ENCODE measurements around the gene SLC28A2. TPM values are rescaled to one million over a fixed set of nuclear protein-coding genes. Genes with fewer than 3 reads are reported as not detected.

SLC28A2 gene
- total RNA-seq, 1 experiment from 2014 or later, result not detected

DNA sequence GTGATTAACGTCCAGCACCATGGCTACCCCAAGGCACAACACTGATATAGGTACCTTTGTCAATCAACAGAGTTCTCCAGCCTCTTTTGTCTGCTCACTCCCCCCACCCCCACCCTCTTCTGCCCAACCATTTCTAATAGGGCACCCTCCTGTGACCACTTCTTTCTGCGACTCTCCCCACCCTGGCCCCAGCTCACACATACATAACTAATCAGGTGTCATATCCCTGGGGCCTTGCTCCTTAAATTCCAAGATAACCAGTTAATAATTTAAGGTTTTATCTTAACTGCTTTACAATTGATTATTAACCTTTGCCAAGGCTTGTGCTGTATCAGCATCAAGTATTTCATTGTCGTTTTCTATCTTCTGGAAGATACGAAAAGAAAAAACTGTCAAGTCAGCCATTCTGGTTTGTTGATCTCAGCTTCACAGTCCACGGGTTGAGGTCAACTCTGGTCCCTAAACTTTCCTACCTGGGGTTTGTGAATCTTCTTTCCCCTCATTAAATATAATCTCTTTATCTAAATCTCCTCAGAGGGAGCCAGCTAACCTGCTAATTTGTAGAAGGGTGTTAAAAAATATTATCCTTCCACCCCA, 27.3 kb upstream of the SLC28A2 start:
- no peak overlapping the region for H2BK12ac ChIP-seq (ENCODE audit: insufficient read length, low read depth, low read length)
- no peaks in the 10 kb centered on the region for H3K27me3 ChIP-seq (ENCODE audit: insufficient read depth, low read length)
- no CpG with 5 or more reads among the region's 5 CpGs for WGBS (ENCODE audit: extremely low coverage, insufficient read length, low lambda C conversion rate)
- H3T11ph ChIP-seq (ENCODE audit: low read length), result no peak overlapping the region
- H4K8ac ChIP-seq (replicated peaks; ENCODE audit: insufficient read length, low read depth, low read length), result no peak overlapping the region
- H3K23ac ChIP-seq (ENCODE audit: insufficient read length, low read depth, low read length), result no peak overlapping the region
- no peak overlapping the region for H4K5ac ChIP-seq (ENCODE audit: insufficient read length, low read depth, low read length)
- Mint-ChIP-seq H3K27me3 (ENCODE audit: low read depth) (peaks cover 11% of the 10 kb centered on the region), H3K36me3 (ENCODE audit: insufficient read depth in 1 of 3, low read depth in 3 of 3) (no peaks in the 10 kb centered on the region), H3K4me1 (0 out of 4 replicates have a peak, but pooled peaks cover 0 to 3% of the 10 kb centered on the region in 2 experiments), H3K4me3 (no peak overlapping the region), H3K9me3 (peaks cover 0 to 3% of the 10 kb centered on the region in 2 experiments; a peak in 1 of 5 replicates), H3K27ac (no peak overlapping the region; a peak in 1 of 7 replicates)
- H3K4me1 ChIP-seq (ENCODE audit: insufficient read depth, low read length), result no peaks in the 10 kb centered on the region
- no peak overlapping the region for H2AFZ ChIP-seq (ENCODE audit: low read length)
- H3K56ac ChIP-seq (ENCODE audit: insufficient read length, low read depth, low read length), result no peak overlapping the region
- no peaks in the 10 kb centered on the region for H3K23me2 ChIP-seq (ENCODE audit: insufficient read length, low read depth, low read length, poor library complexity, severe bottlenecking)
- no peak overlapping the region for H2BK15ac ChIP-seq (ENCODE audit: low read depth, low read length)
- H3K4ac ChIP-seq (ENCODE audit: low read depth, low read length), result no peak overlapping the region
- TF ChIP-seq, protein P1, sequence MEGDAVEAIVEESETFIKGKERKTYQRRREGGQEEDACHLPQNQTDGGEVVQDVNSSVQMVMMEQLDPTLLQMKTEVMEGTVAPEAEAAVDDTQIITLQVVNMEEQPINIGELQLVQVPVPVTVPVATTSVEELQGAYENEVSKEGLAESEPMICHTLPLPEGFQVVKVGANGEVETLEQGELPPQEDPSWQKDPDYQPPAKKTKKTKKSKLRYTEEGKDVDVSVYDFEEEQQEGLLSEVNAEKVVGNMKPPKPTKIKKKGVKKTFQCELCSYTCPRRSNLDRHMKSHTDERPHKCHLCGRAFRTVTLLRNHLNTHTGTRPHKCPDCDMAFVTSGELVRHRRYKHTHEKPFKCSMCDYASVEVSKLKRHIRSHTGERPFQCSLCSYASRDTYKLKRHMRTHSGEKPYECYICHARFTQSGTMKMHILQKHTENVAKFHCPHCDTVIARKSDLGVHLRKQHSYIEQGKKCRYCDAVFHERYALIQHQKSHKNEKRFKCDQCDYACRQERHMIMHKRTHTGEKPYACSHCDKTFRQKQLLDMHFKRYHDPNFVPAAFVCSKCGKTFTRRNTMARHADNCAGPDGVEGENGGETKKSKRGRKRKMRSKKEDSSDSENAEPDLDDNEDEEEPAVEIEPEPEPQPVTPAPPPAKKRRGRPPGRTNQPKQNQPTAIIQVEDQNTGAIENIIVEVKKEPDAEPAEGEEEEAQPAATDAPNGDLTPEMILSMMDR (conservative IDR thresholded peaks at IDR 0.05), result no peak
- H4K91ac ChIP-seq (ENCODE audit: insufficient read length, low read depth, low read length), result no peak overlapping the region
- no peak for DNase-seq
- H3K18ac ChIP-seq (ENCODE audit: insufficient read length, low read depth, low read length), result no peak overlapping the region
- no peak overlapping the region for H2BK5ac ChIP-seq (ENCODE audit: insufficient read length, low read length)
- H3K4me2 ChIP-seq (ENCODE audit: insufficient read depth, insufficient read length, low read length), result no peak overlapping the region
- H3K9me3 ChIP-seq (ENCODE audit: control insufficient read depth, low read depth, low read length), result no peaks in the 10 kb centered on the region
- no peak overlapping the region for H3K27ac ChIP-seq (ENCODE audit: insufficient read length, low read depth, low read length)
- no peaks in the 10 kb centered on the region for H3K79me2 ChIP-seq (ENCODE audit: insufficient read depth, low read length)
- no peak overlapping the region for H3K14ac ChIP-seq (ENCODE audit: insufficient read depth, low read length)
- no peak overlapping the region for H2BK120ac ChIP-seq (ENCODE audit: low read depth, low read length, poor library complexity, severe bottlenecking)
- H4K20me1 ChIP-seq (ENCODE audit: control insufficient read depth, insufficient read depth, insufficient read length), result no peaks in the 10 kb centered on the region
- no peak overlapping the region for H2AK5ac ChIP-seq (ENCODE audit: insufficient read length, low read length)
- H2BK20ac ChIP-seq (ENCODE audit: low read depth, low read length, poor library complexity, severe bottlenecking), result no peak overlapping the region
- H3K9ac ChIP-seq (ENCODE audit: extremely low read depth, insufficient read length, low read length), result no peak overlapping the region
- H3K79me1 ChIP-seq (ENCODE audit: insufficient read depth, low read depth, low read length, poor library complexity, severe bottlenecking), result no peaks in the 10 kb centered on the region

Data from H9 (cell line).